Measurements from ENCODE around the gene LBX1.
"Not testable (repeated sequence)": the region's sequence is repeated elsewhere in the genome, so short reads cannot be mapped to it uniquely, and the experiment has no call there.

Gene LBX1

DNA sequence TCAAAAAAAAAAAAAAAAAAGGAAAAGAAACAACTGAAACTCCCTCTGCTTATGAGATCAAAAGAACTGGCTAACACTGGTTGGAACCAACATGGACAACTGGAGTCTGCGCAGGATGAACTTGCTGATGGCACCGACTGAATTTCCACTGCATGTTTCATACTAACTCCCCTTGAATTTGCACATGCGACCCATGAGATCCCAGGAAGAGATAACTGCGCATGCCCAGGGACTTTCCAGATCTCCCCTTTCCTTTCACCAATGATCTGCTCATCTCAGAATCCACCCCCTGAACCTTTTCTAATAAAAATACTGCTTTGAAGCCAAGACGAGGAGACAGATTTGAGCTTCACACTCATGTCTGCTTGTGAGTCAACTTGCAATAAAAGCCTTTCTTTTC lies 20.7 kb downstream of the LBX1 start:
- DNase-seq (ENCODE audit: low spot score) = no peak

- DNase-seq (ENCODE audit: low spot score) = no peak
Observed at GRCh38 chr10:101207026-101207425, 22.2 kb downstream of the LBX1 start.

GRCh38 chr10:101202667-101203066 lies 26.6 kb downstream of the LBX1 start:
- DNase-seq (ENCODE audit: low spot score) = not testable (repeated sequence)

GRCh38 chr10:101198326-101198977 lies 30.8 kb downstream of the LBX1 start:
- not testable (repeated sequence) for DNase-seq (ENCODE audit: low spot score)

DNA sequence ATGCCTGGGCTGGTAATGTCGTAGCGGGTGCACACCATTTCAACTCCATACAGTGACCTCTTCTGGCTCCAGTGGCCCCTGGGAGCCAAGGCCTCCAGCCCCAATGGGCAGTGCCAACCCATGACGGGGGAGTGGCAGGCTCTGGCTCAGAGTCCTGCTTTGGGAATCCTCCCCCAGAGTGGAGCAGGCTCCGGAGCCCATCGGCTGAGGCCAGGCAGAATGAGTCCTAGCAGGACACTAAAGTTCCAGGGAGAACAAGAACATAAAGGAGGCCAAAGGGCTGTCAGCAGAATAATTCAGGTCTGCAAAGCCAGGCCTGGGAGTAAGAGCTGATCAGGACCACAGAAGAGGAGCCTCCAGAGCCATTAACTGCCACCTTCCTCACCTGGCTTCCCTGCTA lies 33.3 kb downstream of the LBX1 start:
- DNase-seq (ENCODE audit: low spot score) = no peak

DNA sequence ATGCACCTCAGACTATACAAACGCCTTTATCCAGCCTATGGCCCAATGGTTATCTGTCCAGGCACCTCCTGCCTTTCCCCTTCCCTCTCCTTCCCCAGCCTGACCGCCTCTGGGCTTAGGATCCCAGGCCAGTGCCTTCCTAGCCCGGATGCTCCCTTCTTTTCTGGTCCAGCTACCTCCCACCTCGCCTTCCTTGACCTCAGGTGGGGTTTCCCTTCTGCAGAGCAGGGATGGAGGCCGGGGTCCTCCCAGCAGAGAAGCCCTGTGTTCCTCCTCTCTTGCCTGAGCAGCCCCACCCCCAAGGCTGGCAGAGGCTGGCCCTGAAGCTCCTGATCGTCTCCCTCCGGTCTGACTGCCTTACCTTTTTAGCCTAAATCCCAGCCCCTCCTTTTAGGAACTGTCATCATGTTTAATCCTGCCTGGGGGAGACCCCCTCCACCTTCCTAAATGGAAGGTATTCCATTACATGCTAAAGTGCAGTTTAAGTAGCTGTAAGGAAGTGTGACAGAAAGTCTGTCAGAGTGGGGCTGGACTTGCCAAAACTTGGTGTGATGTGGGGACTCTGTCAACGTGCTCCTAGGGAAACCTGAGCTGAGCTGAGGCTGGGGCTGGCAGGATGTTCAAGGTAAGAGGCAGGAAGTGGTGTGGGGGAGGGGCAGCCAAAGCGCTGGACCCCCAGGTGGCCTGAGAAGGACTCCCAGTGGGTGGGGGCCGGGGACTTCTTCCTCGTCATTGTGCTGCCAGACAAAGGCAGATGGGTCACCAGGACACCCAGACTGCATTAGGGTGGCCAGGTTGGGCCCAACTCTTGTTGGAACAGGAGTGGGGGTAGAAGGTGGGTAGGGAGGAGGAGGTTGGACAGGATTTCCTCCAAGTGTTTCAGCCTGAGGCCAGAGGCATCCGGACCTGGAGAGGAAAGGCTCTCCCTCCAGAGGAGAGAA lies 39.5 kb downstream of the LBX1 start:
- DNase-seq (ENCODE audit: low spot score) = no peak

GRCh38 chr10:101188942-101189341 lies 40.3 kb downstream of the LBX1 start:
- no peak for DNase-seq (ENCODE audit: low spot score)

DNA sequence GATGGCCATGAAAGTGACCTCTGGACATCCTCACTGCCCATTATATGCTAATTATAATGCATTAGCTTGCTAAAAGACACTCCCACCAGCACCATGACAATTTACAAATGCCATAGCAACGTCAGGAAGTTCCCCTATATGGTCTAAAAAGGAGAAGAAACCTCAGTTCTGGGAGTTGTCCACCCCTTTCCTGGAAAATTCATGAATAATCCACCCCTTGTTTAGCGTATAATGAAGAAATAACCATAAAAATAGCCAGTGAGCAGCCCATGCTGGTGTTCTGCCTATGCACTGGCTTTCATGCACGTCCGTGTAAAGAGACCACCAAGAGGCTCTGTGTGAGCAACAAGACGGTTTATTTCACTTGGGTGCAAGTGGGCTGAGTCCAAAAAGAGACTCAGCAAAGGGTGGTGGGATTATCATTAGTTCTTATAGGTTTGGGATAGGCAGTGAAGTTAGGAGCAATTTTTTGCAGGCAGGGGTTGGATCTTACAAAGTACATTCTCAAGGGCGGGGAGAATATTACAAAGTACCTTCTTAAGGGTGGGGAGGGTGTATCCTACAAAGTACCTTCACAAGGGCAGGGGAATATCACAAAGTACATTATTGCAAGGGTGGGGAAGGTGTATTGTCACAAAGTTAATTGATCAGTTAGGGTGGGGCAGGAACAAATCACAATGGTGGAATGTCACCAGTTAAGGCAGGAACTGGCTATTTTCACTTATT lies 45.6 kb downstream of the LBX1 start:
- no peak for DNase-seq (ENCODE audit: low spot score)

GRCh38 chr10:101182936-101183335 lies 46.3 kb downstream of the LBX1 start:
- DNase-seq (ENCODE audit: low spot score) = no peak
